ENCODE data around the gene PRKN.

PRKN gene

DNA sequence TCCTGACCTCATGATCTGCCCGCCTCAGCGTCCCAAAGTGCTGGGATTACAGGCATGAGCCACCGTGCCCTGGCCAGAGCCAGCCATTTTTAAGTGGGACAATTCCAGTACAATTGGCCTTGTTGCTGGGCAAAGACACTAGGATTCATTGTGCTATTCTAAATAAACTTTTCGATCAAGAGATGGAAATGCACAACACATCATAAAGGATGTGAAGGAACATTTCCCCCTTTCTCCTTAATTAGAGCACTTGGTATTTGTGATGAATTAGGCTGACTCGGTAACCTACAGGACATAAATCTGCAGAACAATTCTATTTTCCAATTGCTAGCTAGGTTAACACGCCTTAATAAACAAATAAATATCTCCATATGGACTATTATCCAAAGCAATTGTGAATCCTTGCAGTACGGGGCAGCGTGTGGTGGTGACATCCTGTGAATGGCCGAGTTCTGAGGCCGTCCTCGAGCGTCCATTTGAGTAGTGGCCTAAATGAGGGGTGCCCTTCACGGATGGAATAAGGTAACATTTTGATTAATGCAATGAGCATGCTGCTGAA lies 1047.5 kb downstream of the PRKN start:
- DNase-seq, result no peak

DNA sequence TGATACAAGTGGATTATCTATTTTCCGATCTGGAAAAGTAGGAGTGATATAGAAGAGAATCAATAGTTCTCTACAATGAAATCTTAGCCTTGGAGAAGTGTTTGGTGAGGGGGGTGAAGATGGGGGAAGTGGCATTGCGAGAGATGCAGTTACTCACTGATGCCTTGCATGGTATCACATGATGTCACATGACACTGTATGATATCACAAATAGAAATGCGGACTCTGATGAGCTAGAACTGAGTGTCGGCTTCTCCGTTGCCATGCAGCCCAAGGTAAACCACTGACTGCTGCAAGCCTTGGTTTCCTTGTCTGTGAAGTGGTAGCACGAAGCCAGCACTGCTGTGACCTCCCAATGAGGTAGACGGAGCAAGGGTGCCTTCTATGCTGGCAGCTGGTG lies 1050.4 kb downstream of the PRKN start:
- DNase-seq, result no peak

DNA sequence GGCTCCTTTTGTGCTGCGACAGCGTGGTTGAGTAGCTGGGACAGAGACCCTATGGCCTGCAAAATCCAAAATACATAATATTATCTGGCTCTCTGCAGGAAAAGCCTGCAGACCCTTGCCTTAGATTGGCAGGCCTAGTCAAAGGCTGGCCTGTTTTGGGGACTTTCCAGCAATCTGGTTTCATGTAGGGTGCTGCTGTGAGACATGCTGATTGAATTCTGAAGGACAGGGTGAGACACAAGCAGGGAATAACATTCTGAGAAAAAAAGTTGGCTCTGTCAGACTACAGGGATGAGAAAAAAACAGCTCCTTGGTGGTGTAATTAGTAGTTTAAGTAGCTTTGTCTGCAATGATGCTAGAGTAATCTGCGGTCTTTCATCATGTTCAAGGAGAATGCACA lies 1051.0 kb downstream of the PRKN start:
- DNase-seq, result no peak

DNA sequence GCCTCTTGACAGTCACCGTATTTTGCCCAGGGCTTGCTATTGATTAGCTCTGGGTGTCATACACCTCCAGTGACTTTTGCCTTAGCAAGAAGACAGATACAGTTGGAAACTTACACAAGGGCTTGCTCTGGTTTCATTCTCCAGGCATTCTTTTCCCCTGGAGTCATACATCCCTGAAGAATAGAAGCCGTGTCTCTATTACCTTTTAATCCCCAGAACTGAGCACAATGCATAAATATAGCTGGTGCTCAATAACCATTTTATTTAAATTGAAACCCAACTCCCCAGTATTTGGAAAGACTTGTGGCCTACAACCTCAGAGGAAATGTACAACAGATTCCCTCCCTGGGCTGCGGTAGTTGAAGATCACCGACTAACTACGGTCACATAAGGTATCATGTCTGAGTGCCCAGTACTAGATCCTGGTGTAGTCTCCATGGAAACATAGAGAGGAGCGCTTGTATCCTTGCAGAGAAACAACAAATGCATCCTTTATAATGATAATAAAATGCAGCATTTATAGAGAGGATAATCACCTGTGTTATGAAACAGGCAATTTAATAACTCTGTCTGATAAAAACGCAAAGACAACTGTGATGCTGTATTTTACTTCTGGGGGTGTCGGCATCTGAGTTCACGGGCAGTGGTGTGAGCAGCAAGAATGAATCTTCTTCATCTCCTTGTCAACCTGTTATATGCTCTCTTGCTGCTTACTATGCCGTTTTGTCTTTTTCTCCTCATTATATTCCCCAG lies 1052.5 kb downstream of the PRKN start:
- DNase-seq, result no peak

DNA sequence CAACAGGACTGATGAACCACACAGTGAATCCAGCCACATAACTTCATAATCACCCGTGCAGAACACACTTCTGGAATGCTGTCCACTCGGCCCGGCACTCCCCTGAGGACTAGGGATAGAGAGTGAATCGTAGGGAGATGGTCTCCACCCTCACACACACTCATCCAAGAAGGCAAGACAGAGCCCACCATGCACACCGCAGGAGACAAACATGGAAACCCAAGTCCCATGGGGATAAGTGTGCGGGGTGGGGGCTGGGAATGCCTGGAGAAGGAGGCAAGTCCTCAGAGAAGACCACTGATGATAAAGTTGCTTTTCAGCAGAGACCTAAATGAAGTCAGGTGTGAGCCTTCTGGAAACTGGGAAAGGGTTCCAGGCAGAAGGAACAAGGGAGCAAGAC lies 1054.5 kb downstream of the PRKN start:
- DNase-seq, result no peak

DNA sequence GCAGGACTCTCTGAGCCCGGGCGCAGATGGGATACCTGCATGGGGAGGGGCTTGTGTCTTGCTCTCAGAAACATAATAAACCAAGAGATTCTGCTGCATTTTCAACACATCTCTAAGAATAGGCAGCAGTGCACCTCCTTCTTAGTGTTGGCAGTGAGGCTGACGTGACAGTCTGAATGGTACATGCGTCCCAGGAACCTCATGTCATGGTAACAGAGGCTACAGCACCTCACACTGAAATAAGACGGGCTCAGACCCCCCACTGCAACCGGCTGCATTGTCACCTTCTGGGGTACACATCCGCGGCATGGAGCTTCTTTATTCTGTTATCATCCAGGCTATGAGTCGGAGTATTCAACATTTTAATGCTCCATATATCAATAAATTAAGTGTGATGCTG lies 1056.4 kb downstream of the PRKN start:
- DNase-seq, result no peak

DNA sequence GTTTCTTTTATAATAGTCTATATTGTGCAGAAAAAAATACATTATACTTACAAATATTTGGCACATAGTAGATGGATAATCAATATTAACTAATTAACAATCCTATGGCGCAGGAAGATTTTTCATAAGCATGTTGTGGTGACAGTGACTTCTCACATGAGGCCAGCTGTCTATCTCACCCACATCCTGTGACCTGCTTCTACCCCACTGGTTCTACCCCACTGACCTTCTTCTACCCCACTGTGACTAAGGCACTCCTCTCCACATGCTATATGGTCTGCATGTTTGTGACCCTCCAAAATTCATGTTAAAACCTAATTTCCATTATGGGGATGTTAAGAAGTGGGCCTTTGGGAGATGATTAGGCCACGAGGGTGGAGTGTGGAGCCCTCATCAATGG lies 1058.9 kb downstream of the PRKN start:
- no peak for DNase-seq

DNA sequence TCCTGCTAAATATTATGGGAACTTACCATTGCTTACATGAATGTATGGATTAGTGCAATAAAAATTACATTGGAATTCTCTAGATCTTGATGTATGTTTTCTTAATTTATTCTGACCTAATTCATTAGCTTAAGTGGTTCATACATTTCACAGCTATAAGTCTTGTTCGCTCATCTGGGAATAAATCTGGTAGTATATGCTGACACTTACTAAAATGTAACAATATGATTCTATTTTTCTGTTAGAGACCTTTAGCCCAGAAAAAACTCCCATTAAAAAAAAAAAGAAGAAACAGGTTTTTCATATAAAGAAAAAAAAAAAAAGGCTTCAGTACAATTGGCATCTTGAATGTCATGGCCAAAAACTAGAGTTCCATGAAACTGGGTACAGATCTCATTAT lies 1059.6 kb downstream of the PRKN start:
- no peak for DNase-seq

DNA sequence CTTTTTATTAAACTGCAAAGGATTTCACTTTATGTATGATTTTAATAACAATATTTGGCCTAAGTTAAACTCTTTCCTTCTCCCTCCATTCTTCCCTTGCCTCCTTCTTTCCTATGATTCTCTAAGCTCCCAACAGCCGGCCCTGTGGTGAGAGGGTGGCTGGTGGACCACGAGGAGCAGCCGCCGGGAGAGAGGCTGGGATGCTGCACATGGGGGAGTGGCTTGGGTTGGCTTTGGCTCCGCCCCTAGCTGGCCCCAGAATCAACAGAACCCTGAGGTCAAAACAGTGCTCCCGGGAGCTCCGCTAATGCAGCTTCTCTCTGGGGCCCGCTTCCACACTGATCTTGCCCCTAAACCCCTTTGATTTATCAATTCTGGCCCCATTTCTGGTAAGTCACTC lies 1063.9 kb downstream of the PRKN start:
- DNase-seq, result no peak

DNA sequence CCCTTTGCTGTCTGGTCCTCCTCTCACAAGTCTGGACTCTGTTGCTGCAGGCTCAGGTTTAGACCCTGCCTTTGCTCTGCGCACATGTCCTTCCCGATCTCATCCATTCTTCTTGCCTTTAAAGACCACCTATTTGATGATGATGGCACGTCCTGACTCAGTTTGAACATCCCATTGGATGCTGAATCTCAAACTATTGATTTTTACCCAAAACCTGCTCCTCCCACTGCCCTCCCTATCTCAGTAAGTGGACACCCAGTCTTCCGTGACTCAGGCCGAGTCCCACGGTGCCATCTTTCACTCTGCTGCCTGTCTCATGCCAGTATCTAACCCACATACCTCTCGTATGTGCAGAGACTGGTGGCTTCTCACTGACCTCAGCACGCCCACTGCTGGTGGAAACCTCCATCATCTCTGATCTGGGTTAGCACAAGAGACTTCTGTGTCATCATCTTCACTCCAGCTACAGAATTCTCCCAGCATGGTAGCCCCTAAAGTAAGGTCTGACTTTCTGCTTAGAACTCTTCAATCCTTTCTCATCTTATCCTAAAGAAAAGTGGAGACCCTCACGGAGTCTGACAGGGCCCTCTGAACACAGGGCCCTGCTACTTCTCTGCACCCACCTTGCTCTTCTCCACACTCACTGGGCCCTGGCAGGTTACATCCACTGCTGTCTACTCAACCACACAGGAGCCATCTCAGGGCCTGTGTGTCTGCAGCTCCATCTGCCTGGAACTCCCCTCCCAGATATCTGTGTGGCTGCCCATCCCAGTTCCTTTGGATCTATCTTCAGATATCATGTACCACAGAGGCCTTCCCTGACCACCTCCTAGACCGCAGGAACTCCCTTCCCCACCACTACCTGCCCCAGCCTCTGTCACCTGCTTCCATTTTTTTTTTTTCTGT lies 1066.6 kb downstream of the PRKN start:
- no peak for DNase-seq

DNA sequence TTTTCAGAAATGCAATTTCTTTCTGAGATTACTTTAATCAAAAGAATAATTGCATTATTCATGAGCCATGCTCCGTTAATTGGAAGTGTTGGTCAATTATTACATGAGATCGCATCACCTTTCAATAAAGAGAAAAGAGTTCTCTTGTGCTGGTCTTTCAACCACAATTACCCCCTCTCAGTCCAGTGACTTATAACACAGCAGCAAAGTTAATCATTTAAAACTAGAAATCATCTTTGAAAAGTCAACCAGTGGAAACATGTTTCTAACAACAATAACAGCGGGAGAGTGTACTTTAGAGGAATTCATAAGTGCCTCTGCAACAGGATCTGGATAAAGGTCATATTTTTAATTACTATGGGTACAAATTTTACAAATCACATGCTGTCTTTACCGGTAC lies 1069.4 kb downstream of the PRKN start:
- no peak for DNase-seq

DNA sequence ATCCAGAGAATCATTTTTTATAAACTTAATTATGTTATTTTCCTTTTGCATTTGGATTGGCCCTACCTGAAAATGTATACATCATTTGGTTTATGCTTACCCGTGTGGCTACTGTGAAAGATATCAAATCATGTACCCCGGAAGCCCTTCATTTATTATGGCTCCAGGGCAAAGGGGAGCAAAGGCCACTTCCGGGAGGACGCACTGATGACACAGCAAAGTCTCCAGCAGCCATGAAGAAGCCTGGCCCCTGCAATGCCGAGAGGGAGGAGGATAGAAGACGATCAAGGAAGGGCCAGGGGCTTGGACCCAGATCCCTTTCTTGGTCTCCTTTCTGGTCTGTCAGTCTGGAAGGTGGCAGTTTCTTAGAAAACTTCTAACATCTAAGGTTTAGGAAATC lies 1073.4 kb downstream of the PRKN start:
- DNase-seq, result no peak

DNA sequence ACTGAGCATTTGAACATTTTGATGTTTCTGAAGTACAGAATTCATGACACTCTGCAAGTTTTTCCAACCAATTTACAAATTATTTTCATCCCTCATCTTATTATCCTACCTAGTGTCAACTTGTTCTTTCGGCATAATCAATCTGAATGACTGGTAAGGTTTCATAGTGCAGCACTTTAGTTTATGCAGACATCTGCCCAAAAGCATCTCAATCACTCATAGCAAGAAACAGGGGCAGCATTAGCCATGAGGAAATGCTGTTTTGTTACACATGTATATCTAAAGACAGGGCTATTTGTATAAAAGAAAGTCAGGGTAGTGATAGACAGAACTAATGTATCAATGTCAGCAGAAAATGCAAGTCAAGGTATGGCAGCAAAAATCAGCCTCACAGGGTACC lies 1075.6 kb downstream of the PRKN start:
- DNase-seq, result no peak

DNA sequence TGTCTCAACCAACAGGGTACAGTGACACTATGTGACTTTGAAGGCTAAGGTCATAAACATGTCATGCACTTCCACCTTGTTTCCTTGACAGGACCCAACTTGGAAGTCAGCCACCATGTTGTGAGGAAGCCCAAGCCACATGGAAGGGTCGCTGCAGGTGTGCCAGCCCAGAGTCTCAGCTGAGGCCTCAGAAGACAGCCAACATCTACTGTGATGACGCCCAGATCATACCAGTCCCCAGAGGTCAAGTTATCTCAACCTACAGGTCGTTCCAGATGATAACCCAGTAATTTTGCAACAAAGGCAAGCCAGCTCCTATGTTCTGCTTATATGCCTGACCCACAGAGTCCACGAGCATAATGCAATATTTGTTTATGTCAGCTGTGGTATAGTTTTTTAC lies 1077.7 kb downstream of the PRKN start:
- DNase-seq, result no peak

DNA sequence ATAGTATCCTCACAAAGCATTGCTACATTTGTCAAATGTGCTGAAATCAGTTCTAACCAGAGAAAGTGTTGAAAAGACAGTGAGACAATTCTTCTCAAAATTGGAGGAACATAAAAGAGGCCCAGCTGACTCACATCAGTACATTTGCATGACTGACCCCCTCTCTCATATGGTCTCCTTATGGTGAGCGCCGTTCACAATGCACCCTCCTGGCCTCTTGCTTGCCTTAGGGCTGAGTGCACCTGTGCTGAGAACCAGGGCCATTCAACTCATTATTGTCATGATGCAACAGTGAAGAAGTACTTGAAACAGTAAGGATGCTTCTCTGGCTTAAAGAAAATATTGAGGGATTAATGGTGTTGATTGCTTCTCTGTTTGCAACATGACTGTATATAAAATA lies 1078.5 kb downstream of the PRKN start:
- DNase-seq, result no peak

DNA sequence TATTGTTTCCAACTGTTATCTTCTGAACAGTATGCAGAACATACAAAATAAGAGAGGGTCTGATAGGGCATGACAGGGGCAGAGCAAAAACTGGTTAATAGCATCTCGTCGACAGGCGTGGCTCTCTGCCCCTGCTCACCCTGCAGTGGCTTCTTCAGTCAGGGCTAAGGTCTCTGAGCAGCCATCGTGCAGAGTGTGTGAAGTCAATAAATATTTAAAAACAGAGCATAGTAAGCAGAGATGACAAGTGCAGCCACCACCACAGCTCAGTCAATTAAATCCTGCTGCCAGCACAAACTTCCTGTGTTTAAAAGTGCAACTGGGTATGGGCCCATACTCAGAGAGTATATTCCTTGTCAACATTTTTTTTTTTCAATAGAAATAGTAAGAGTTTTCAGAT lies 1080.3 kb downstream of the PRKN start:
- no peak for DNase-seq

DNA sequence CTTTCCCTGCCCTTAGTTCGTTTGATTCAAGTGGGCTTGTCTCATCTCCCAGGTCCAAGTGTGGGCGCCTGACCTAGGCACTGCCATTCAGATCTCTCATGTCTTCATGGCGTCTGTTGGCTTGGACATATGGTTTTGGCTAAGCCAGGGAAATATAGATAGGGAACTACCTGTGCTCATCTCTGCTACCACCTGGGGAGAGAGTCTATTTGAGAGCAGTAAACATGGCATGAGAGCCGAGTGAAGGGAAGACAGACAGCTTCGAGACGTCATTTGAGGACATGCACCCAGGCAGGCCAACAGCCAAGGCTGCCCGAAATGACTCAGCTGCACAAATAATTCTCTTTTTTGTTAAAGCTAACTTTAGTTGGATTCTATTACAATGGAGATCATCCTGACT lies 1083.0 kb downstream of the PRKN start:
- DNase-seq, result no peak

DNA sequence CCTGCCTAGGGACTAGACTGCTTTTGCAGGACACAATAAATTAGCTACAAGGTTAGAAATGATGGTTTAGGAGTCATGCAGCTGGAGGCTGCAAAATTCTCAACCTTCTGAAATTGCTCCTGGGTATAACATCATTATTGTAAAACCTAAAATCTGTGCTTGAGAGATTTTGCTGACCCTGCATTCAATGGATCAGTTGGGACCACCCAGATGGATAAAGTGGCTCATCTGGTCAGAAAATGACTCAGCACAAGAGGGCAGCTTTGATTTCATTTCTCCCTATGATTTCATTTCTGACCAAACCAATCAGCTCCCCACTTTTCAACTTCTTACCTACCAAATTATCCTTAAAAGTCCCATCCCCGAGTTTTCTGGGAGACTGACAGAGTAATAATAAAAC lies 1086.4 kb downstream of the PRKN start:
- DNase-seq, result no peak

DNA sequence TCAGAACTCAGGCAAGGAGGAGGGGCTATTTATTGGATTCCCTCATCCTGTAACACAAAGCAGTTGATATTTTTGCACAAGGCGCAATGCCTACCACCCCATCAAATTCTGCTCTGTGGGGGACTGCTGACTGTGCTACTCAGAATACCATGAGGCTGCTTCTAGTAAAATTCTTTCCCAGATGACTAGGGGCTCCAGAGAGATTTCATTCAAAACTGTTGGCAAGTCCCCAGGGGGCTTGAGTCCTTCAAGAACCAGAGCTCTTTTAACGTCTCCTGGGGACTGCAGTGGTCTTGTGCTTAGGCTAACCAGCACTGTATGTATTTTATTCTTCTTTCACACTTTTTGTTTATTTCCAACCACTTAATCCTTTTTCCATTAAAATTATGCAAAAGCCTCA lies 1087.8 kb downstream of the PRKN start:
- DNase-seq, result no peak

DNA sequence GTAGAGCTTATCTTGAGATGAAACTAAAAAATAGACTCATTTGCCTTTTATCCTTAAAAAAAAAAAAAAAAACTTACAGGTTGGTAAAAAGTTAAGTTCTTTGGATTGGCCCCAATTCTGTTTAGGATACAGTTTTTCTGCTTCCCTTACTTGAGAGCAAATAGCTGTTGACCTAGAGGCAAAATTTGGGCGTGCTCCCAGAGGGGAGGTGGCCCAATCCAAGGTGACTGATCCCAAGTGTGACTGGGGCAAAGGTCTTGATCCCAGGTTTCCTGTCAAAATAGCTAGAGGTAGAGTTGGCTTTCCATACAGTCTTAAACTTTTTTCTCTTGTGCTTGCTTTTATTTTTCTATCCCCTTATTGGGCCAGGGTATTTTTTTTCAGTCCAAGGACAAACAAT lies 1089.9 kb downstream of the PRKN start:
- DNase-seq, result no peak

DNA sequence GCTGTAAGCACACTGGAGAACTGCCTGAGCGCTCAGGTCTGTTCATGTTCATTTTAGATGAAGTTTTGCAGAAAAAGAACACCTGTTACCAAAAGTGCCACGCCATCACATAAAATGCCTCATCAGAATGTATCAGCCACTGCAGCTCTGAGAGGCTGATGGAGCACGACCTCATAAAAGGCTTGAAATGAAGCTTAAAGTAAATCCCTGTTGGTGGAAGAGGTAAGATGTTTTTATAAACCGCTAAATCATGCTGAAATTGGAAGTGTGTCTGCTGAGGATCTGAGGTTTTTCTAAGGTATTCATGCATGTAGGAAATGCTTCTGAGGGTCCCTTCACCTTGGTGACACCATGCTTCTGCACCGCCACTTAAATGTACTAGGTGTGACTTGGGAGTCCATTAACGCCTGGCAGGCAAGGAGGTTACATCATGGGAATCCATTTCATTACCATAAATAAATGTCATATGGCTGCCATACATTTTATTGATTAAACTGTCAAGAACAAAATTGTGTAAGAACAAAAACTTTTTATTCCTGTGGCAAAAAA lies 1090.6 kb downstream of the PRKN start:
- DNase-seq, result no peak

DNA sequence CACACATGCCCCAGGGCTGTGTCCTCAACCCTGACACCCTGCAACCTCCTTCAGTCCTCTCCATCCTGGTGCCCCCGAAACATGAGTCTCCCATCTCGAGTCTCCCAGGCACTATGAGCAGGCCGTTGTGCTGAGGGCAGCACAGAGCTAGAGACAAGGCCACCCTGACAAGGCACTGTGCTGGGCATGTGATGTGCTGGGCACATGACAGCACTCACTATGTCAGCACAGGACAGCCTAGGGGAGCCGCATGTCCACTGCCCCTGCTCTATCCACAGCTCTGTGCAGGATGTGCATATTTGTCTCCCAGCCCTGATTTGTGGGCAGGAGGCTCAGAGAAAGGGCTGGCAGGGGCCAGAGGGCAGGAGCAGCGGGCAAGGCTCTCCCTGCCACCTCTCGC lies 1091.6 kb downstream of the PRKN start:
- DNase-seq, result no peak

DNA sequence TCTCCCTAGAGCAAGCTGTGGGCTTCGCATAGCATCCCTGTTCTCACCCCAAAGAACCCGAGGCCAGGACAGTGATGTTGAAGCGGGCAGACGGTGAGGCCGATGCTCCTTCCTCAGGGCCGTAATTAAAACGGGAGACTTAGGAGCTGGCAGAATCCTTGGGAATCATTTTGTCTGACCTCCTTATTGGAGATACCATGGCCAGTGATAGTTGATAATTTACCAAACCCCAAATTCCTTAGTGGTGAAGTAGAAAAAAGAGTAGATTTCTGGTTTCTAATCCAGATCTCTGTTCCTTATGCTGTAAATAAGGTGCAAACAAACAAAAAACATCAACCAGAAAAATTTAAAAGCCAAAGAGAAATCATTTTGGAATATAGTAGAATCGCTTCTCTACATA lies 1092.7 kb downstream of the PRKN start:
- no peak for DNase-seq

DNA sequence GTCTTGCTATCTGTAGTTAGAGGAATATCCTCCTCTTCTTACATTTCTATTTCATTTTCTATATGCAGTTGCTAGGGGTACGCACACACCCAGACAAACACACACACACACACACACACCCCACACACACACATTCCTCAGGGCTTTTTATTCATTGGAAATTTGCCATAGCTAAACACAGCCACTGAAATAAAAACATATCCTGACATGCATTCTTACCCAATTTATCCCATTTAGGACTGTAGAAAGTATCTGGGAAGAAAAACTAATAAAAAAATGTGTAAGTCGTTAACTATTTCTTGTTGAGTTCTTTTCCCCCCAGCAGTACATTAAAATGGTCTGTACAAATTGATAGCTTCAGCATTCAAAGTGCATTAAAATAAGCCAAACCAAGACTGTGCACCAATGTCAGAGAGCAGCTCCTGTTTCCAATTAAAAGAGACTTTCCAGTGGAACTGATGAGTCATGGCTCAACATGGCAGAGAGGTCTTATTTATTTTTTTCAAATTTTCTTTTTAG lies 1095.8 kb downstream of the PRKN start:
- DNase-seq, result no peak
